ENCODE results near the gene ZNF462.
"Not testable (repeated sequence)": the region's sequence is repeated elsewhere in the genome, so short reads cannot be mapped to it uniquely, and the experiment has no call there.

ZNF462 gene

DNA sequence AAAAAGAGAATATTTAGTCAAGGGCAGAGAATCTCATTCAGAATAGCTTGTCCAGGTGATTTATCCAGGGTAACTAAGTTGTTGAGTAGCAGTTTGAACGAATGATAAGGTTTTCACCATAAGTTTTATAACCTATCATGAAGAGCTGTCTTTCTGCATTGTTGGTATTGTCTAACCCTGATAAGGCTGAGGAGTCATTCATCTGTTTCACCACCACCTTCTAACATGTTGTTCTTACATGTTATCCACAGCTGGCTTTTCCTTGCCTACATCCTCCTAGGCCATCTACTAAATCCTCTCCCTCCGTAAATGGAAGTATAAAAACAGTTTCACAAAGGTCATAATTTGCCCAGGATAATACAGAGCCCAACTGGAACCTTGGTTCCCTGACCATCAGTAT, 24.1 kb downstream of the ZNF462 start:
- Histone ChIP-seq H3K9me3 (ENCODE audit: control insufficient read depth, insufficient read depth, low read depth, low read length) (no peaks in the 10 kb centered on the region), H3K4me1 (ENCODE audit: control insufficient read depth, insufficient read depth, low read length) (peaks cover 55% of the 10 kb centered on the region), H3K9ac (ENCODE audit: low read length) (no peak overlapping the region), H3K4me3 (ENCODE audit: low read depth, low read length) (no peak overlapping the region), H3K27ac (ENCODE audit: low read depth, low read length) (no peak overlapping the region), H3K27me3 (ENCODE audit: control insufficient read depth, insufficient read depth, low read length) (no peaks in the 10 kb centered on the region), H3K36me3 (ENCODE audit: control insufficient read depth, insufficient read depth, low read length) (peaks cover 8% of the 10 kb centered on the region)

DNA sequence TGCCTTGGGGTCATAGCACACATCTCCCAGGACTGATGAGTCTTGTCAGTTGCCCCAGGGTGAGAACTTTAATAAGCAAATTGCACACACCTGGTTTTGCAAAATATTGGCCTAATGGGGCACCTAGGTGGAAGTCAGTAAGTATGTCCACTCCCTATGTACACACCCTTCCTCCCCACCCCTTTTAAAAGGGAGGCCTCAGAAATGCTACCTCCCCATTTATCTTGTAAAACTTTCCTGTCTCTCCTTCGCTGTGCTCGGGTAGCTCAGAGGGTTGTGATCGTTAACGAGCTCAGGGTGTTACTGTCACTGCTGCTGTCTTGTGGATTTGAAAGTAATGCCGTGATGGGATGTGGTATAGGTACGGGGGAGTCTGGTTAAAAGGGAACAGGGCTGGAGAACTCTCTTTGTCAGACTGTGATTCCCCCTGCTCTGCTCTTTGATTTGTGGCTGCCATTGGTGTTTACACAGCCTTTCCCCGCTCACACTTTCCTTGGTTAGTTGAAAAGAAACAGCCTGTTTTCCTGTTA, 26.2 kb downstream of the ZNF462 start:
- Histone ChIP-seq H3K27ac (ENCODE audit: low read depth, low read length) (peak overlapping the region; percentile 22; the same call in 1 of the 2 replicates), H3K4me3 (ENCODE audit: low read depth, low read length) (peak overlapping the region; percentile 7; the same call in 1 of the 2 replicates), H3K9me3 (ENCODE audit: control insufficient read depth, insufficient read depth, low read depth, low read length) (no peaks in the 10 kb centered on the region), H3K4me1 (ENCODE audit: control insufficient read depth, insufficient read depth, low read length) (peaks cover 62% of the 10 kb centered on the region), H3K36me3 (ENCODE audit: control insufficient read depth, insufficient read depth, low read length) (peaks cover 8% of the 10 kb centered on the region), H3K27me3 (ENCODE audit: control insufficient read depth, insufficient read depth, low read length) (no peaks in the 10 kb centered on the region), H3K9ac (ENCODE audit: low read length) (peak overlapping the region; percentile 36)

DNA sequence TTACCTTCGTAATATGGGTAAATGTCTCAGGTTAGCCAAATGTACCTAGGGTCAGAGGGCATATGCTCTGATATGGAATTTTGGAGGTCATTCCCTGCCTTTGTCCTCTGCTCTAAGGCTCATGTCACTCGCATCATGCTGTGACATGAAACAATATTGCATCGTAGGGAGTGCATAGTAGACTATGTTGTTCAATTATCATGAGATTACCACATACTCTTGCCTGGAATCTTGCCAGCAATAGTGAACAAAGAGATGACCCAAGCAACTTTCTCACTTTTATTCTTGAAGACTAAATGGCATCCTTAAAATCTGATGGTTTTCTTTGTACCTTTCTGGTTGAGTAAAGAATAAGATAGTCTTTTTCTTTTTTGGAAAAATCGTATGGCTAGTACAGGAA, 27.6 kb downstream of the ZNF462 start:
- no peak overlapping the region for H3K4me3 ChIP-seq (ENCODE audit: low read depth, low read length)
- H3K27me3 ChIP-seq (ENCODE audit: control insufficient read depth, insufficient read depth, low read length): no peaks in the 10 kb centered on the region
- peaks cover 4% of the 10 kb centered on the region; the same call in 1 of the 2 replicates for H3K36me3 ChIP-seq (ENCODE audit: control insufficient read depth, insufficient read depth, low read length)
- H3K4me1 ChIP-seq (ENCODE audit: control insufficient read depth, insufficient read depth, low read length): peaks cover 65% of the 10 kb centered on the region
- peak overlapping the region; percentile 92; the same call in 1 of the 2 replicates for H3K27ac ChIP-seq (ENCODE audit: low read depth, low read length)
- H3K9ac ChIP-seq (ENCODE audit: low read length): no peak overlapping the region
- H3K9me3 ChIP-seq (ENCODE audit: control insufficient read depth, insufficient read depth, low read depth, low read length): no peaks in the 10 kb centered on the region

DNA sequence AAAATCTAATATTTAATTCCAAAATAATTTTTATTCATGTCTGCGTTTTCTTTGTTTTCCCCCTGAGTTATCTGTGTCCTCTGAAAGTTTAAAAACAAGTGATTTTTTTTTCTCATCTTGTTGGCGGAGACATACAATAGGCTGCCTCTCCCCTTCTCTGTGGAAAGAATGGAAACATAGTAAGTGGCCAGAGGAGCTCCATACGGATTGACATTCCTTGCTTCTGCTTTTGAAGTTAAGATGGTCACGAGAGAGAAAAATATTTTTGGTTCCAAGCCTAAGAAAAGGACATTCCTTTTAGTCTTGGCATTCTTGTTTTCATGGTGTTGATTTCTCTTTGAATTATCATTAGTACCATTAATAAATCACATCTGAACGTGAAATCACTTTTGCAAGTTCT, 28.3 kb downstream of the ZNF462 start:
- H3K4me3 ChIP-seq (ENCODE audit: low read depth, low read length): peak overlapping the region; percentile 8; the same call in 1 of the 2 replicates
- H3K9ac ChIP-seq (ENCODE audit: low read length): no peak overlapping the region
- H3K4me1 ChIP-seq (ENCODE audit: control insufficient read depth, insufficient read depth, low read length): peaks cover 65% of the 10 kb centered on the region
- peaks cover 4% of the 10 kb centered on the region; the same call in 1 of the 2 replicates for H3K36me3 ChIP-seq (ENCODE audit: control insufficient read depth, insufficient read depth, low read length)
- H3K27me3 ChIP-seq (ENCODE audit: control insufficient read depth, insufficient read depth, low read length): no peaks in the 10 kb centered on the region
- H3K9me3 ChIP-seq (ENCODE audit: control insufficient read depth, insufficient read depth, low read depth, low read length): no peaks in the 10 kb centered on the region
- H3K27ac ChIP-seq (ENCODE audit: low read depth, low read length): peak overlapping the region; percentile 92

DNA sequence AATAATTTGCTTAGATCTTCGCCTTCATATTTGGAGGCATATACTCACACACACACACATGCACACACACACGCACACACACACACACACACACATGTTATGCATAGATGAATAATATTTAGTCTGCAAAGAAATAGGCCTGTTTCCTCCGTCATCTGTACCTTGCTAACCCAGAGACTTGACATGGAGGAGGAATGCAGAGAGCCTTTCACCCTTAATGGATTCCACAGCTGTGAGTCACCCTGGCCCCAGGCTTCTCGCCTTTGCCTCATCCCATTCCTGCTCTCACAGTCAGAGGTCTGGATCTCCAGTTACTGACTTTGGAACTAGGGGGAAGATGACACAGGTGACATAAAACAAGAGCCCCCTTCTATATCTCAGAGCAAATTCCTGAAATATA, 29.7 kb downstream of the ZNF462 start:
- Histone ChIP-seq H3K27me3 (ENCODE audit: control insufficient read depth, insufficient read depth, low read length) (no peaks in the 10 kb centered on the region), H3K36me3 (ENCODE audit: control insufficient read depth, insufficient read depth, low read length) (0 out of 2 replicates have a peak, but pooled peaks cover under 1% of the 10 kb centered on the region), H3K27ac (ENCODE audit: low read depth, low read length) (peak overlapping the region; percentile 92), H3K4me1 (ENCODE audit: control insufficient read depth, insufficient read depth, low read length) (peaks cover 69% of the 10 kb centered on the region), H3K9me3 (ENCODE audit: control insufficient read depth, insufficient read depth, low read depth, low read length) (no peaks in the 10 kb centered on the region), H3K4me3 (ENCODE audit: low read depth, low read length) (peak overlapping the region; percentile 31; the same call in 1 of the 2 replicates), H3K9ac (ENCODE audit: low read length) (peak overlapping the region; percentile 68)

DNA sequence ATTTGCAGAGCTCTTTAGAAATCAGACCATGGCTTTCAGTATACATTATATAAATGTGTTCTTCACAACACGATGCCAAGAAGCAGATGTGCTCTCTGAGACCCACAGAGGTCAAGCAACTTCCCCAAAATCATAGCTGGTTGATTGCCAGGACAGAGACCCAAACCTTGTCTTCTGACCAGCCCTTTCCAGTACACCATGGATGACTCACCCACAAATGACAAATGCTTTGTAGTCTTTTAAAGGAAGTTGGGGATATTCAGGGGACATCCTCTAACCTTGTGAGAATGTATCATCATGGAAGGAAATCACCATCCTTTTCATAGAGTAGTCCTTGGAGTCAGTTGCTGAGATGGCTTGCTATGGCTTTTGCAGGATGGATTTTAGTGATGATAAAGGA, 30.1 kb downstream of the ZNF462 start:
- Histone ChIP-seq H3K4me1 (ENCODE audit: control insufficient read depth, insufficient read depth, low read length) (peaks cover 73% of the 10 kb centered on the region), H3K36me3 (ENCODE audit: control insufficient read depth, insufficient read depth, low read length) (0 out of 2 replicates have a peak, but pooled peaks cover 3% of the 10 kb centered on the region), H3K27ac (ENCODE audit: low read depth, low read length) (peak overlapping the region; percentile 92), H3K9ac (ENCODE audit: low read length) (peak overlapping the region; percentile 62), H3K27me3 (ENCODE audit: control insufficient read depth, insufficient read depth, low read length) (no peaks in the 10 kb centered on the region), H3K4me3 (ENCODE audit: low read depth, low read length) (peak overlapping the region; percentile 31; the same call in 1 of the 2 replicates), H3K9me3 (ENCODE audit: control insufficient read depth, insufficient read depth, low read depth, low read length) (no peaks in the 10 kb centered on the region)

DNA sequence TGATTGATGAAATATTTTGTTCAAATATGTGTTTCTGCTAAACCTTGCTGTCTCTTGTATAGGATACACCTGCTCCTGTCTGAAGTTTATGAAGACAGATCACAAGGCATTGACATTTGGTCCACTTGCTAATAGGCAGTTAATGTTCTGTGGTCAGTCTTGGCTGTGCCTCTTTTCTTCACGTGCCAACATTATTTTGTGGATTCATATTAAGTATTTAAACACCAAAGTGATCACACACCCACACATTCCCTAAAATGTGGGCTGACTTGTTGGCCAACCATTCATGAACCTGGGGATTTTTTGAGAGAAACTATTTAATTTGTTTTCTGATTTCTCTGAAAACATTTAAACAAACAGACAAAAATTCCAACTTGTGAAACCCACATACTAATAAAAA, 33.7 kb downstream of the ZNF462 start:
- Histone ChIP-seq H3K4me3 (ENCODE audit: low read depth, low read length) (no peak overlapping the region), H3K27ac (ENCODE audit: low read depth, low read length) (no peak overlapping the region), H3K9me3 (ENCODE audit: control insufficient read depth, insufficient read depth, low read depth, low read length) (peaks cover 9% of the 10 kb centered on the region; the same call in 1 of the 2 replicates), H3K36me3 (ENCODE audit: control insufficient read depth, insufficient read depth, low read length) (peaks cover 3% of the 10 kb centered on the region; the same call in 1 of the 2 replicates), H3K4me1 (ENCODE audit: control insufficient read depth, insufficient read depth, low read length) (peaks cover 41% of the 10 kb centered on the region), H3K27me3 (ENCODE audit: control insufficient read depth, insufficient read depth, low read length) (no peaks in the 10 kb centered on the region), H3K9ac (ENCODE audit: low read length) (no peak overlapping the region)

DNA sequence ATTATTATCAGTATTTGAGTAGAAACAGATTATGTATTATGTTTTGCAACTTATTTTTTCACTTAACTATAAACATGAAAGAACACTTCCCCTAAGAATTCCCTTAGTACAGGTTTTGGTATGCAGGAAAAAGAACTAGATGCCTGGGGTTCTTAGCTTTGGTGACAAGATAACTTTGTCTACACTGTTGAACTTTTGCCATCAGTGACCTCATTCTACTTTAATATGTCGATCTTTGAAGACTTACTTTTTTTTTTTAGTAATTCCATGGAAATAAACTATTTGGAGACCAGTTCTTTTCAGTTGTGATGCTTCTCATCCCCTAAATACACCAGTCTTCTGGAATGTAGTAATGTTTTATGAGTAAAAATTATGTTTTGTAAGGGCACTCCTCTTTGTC, 34.3 kb downstream of the ZNF462 start:
- peaks cover 36% of the 10 kb centered on the region for H3K4me1 ChIP-seq (ENCODE audit: control insufficient read depth, insufficient read depth, low read length)
- H3K36me3 ChIP-seq (ENCODE audit: control insufficient read depth, insufficient read depth, low read length): peaks cover 3% of the 10 kb centered on the region; the same call in 1 of the 2 replicates
- H3K9ac ChIP-seq (ENCODE audit: low read length): no peak overlapping the region
- H3K27me3 ChIP-seq (ENCODE audit: control insufficient read depth, insufficient read depth, low read length): no peaks in the 10 kb centered on the region
- H3K9me3 ChIP-seq (ENCODE audit: control insufficient read depth, insufficient read depth, low read depth, low read length): peaks cover 9% of the 10 kb centered on the region; the same call in 1 of the 2 replicates
- H3K27ac ChIP-seq (ENCODE audit: low read depth, low read length): no peak overlapping the region
- H3K4me3 ChIP-seq (ENCODE audit: low read depth, low read length): no peak overlapping the region

DNA sequence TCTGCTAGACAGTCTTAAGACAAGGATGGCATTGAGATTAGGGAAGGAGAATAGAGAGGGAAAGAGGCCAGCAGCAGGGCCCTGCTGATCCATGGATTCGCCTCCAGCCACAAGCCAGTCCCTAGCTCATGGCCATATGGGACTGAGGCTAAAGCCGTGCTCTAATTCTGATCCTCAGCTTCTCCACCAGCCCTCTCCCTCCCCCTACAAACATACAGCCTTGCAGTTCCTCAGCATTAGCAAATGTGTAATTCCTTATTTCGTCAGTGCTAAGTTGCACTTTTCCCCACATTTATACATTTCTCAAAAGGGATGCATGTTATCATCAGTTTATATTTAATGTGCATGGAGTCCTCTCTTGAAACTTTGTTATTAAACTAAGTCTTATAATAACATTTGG, 34.8 kb downstream of the ZNF462 start:
- no peak overlapping the region for H3K27ac ChIP-seq (ENCODE audit: low read depth, low read length)
- peaks cover 3% of the 10 kb centered on the region; the same call in 1 of the 2 replicates for H3K36me3 ChIP-seq (ENCODE audit: control insufficient read depth, insufficient read depth, low read length)
- no peak overlapping the region for H3K4me3 ChIP-seq (ENCODE audit: low read depth, low read length)
- no peak overlapping the region for H3K9ac ChIP-seq (ENCODE audit: low read length)
- no peaks in the 10 kb centered on the region for H3K27me3 ChIP-seq (ENCODE audit: control insufficient read depth, insufficient read depth, low read length)
- peaks cover 31% of the 10 kb centered on the region for H3K4me1 ChIP-seq (ENCODE audit: control insufficient read depth, insufficient read depth, low read length)
- peaks cover 10% of the 10 kb centered on the region; the same call in 1 of the 2 replicates for H3K9me3 ChIP-seq (ENCODE audit: control insufficient read depth, insufficient read depth, low read depth, low read length)

DNA sequence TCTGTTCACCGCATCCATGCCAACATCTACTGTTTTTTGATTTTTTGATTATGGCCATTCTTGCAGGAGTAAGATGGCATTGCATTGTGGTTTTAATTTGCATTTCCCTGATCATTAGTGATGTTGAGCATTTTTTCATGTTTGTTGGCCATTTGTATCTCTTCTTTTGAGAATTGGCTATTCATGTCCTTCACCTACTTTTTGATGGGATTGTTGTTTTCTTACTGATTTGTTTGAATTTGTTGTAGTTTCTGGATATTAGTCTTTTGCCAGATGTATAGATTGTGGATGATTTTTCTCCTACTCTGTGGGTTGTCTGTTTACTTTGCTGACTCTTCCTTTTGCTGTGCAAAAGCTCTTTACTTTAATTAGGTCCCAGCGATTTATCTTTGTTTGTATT, 37.6 kb downstream of the ZNF462 start:
- not testable (repeated sequence) for H3K36me3 ChIP-seq (ENCODE audit: control insufficient read depth, insufficient read depth, low read length); H3K27ac ChIP-seq (ENCODE audit: low read depth, low read length); H3K9ac ChIP-seq (ENCODE audit: low read length); H3K4me3 ChIP-seq (ENCODE audit: low read depth, low read length); H3K27me3 ChIP-seq (ENCODE audit: control insufficient read depth, insufficient read depth, low read length)
- Histone ChIP-seq H3K4me1 (ENCODE audit: control insufficient read depth, insufficient read depth, low read length) (peaks cover 12% of the 10 kb centered on the region), H3K9me3 (ENCODE audit: control insufficient read depth, insufficient read depth, low read depth, low read length) (peaks cover 14% of the 10 kb centered on the region; the same call in 1 of the 2 replicates)

DNA sequence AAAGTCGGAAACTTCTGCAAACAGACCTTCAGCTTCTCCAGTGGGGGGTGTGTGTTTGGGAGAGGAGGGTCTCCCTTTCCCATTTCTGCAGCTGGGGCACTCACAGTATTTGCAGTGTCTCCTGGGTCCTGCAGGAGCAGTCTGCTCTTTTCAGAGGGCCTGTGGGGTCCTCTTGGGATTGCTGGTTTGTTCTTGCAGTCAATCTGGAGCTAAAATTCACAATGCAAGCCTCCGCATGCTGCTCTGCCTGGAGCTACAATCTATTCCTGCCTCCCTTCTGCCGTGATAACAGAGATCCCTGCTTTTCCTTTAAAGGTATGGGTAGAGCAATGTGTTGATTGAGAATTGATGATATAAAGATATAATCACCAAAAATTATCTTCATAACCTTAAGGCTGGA, 43.2 kb downstream of the ZNF462 start:
- H3K36me3 ChIP-seq (ENCODE audit: control insufficient read depth, insufficient read depth, low read length): peaks cover 15% of the 10 kb centered on the region
- H3K4me1 ChIP-seq (ENCODE audit: control insufficient read depth, insufficient read depth, low read length): peaks cover 7% of the 10 kb centered on the region; the same call in 1 of the 2 replicates
- peaks cover 15% of the 10 kb centered on the region for H3K9me3 ChIP-seq (ENCODE audit: control insufficient read depth, insufficient read depth, low read depth, low read length)
- H3K9ac ChIP-seq (ENCODE audit: low read length): no peak overlapping the region
- no peak overlapping the region for H3K27ac ChIP-seq (ENCODE audit: low read depth, low read length)
- no peaks in the 10 kb centered on the region for H3K27me3 ChIP-seq (ENCODE audit: control insufficient read depth, insufficient read depth, low read length)
- no peak overlapping the region for H3K4me3 ChIP-seq (ENCODE audit: low read depth, low read length)

Measured in HUES6 (cell line).